Measurements from ENCODE around the gene ACAA2. TPM values are rescaled to one million over a fixed set of nuclear protein-coding genes. Genes with fewer than 3 reads are reported as not detected.

The ACAA2 gene
- total RNA-seq, 2 experiments from 2014 or later, result 5.7 to 6.2 TPM

DNA sequence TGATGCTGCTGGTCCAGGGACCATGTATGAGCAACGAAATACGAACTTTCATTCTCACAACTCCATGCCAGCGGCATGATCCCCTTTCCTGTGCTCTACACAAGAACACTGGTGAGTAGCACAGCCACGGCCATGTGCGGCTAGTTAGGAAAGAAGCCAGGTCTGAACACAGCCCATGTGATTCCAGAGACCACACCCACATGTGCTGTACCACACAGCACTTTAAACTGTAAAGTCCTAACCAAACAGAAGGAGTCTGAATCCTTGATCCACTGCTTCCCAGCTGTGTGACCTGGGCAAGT, 33.0 kb upstream of the ACAA2 start:
- Histone ChIP-seq H3K4me3 (ENCODE audit: low read length) (no peak overlapping the region), H3K9me3 (ENCODE audit: control insufficient read depth in 1 of 2, insufficient read depth in 1 of 2, low read length in 2 of 2) (no peaks in the 10 kb centered on the region), H3K27me3 (ENCODE audit: control insufficient read depth in 1 of 2, insufficient read depth in 2 of 2, low read length in 2 of 2) (no peaks in the 10 kb centered on the region), H3K36me3 (ENCODE audit: insufficient read depth, low read length) (no peaks in the 10 kb centered on the region), H3K4me1 (ENCODE audit: insufficient read depth, low read length) (no peaks in the 10 kb centered on the region), H3K27ac (ENCODE audit: low read depth in 1 of 2, low read length in 2 of 2) (no peak overlapping the region)
- TF ChIP-seq, protein P1, sequence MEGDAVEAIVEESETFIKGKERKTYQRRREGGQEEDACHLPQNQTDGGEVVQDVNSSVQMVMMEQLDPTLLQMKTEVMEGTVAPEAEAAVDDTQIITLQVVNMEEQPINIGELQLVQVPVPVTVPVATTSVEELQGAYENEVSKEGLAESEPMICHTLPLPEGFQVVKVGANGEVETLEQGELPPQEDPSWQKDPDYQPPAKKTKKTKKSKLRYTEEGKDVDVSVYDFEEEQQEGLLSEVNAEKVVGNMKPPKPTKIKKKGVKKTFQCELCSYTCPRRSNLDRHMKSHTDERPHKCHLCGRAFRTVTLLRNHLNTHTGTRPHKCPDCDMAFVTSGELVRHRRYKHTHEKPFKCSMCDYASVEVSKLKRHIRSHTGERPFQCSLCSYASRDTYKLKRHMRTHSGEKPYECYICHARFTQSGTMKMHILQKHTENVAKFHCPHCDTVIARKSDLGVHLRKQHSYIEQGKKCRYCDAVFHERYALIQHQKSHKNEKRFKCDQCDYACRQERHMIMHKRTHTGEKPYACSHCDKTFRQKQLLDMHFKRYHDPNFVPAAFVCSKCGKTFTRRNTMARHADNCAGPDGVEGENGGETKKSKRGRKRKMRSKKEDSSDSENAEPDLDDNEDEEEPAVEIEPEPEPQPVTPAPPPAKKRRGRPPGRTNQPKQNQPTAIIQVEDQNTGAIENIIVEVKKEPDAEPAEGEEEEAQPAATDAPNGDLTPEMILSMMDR (IDR thresholded peaks at IDR 0.05), result no peak
- ChIA-PET CTCF (no interaction called here), POLR2A (no interaction called here)
- Mint-ChIP-seq H3K9me3 (no peaks in the 10 kb centered on the region), H3K27ac (no peak overlapping the region), H3K36me3 (ENCODE audit: low read depth) (no peaks in the 10 kb centered on the region), H3K27me3 (peaks cover 24% of the 10 kb centered on the region), H3K4me3 (no peak overlapping the region), H3K4me1 (ENCODE audit: low read depth) (no peaks in the 10 kb centered on the region)
- DNase-seq (no peak), ATAC-seq (ENCODE audit: poor library complexity) (no peak)
- intact Hi-C loops (cut with DNase I, micrococcal nuclease), result no loop called here

DNA sequence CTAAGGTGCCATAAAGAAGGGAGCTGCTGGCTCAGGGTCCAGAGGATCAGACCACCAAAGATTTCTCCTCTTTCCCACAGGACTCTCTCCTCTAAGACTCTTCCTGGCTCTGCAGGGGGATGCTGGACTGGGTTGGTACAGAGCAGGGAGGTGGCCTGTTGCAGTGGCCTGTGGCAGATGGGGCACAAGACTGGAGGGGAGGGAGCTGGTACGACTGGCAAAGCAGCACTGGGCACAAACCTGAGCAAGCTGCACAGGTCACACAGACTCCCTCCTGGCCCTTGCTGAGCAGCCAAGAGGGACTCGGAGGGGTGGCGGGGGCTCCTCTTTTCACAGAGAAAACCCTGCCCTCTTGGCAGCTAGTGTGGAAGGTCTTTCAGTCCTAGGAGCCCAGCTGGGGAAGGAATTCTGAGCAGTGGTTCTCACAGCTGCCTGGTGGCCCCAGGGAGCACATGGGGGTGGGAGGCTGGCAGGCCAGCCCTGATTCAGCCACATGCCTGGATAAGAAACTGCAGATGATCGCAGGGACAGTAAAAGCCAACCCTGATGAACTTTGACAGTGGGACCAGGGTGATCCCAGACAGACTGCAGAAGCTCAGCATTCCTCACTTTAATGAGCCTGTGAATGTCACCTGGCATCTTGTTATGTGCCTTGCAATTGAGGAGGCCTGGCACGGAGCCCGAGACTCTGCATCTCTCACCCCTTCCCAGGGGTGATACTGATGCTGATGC, 32.5 kb upstream of the ACAA2 start:
- Mint-ChIP-seq H3K36me3 (ENCODE audit: low read depth) (no peaks in the 10 kb centered on the region), H3K4me1 (ENCODE audit: low read depth) (no peaks in the 10 kb centered on the region), H3K27me3 (peaks cover 24% of the 10 kb centered on the region), H3K4me3 (no peak overlapping the region), H3K27ac (no peak overlapping the region), H3K9me3 (no peaks in the 10 kb centered on the region)
- H3K27ac ChIP-seq (ENCODE audit: low read depth in 1 of 2, low read length in 2 of 2), result no peak overlapping the region
- ATAC-seq (ENCODE audit: poor library complexity), result no peak
- no peaks in the 10 kb centered on the region for H3K9me3 ChIP-seq (ENCODE audit: control insufficient read depth in 1 of 2, insufficient read depth in 1 of 2, low read length in 2 of 2)
- intact Hi-C loops (cut with DNase I, micrococcal nuclease), result no loop called here
- ChIA-PET CTCF (no interaction called here), POLR2A (no interaction called here)
- H3K27me3 ChIP-seq (ENCODE audit: control insufficient read depth in 1 of 2, insufficient read depth in 2 of 2, low read length in 2 of 2), result no peaks in the 10 kb centered on the region
- TF ChIP-seq, protein P1 (IDR thresholded peaks at IDR 0.05), result no peak
- H3K36me3 ChIP-seq (ENCODE audit: insufficient read depth, low read length), result no peaks in the 10 kb centered on the region
- no peak for DNase-seq
- no peaks in the 10 kb centered on the region for H3K4me1 ChIP-seq (ENCODE audit: insufficient read depth, low read length)
- no peak overlapping the region for H3K4me3 ChIP-seq (ENCODE audit: low read length)

DNA sequence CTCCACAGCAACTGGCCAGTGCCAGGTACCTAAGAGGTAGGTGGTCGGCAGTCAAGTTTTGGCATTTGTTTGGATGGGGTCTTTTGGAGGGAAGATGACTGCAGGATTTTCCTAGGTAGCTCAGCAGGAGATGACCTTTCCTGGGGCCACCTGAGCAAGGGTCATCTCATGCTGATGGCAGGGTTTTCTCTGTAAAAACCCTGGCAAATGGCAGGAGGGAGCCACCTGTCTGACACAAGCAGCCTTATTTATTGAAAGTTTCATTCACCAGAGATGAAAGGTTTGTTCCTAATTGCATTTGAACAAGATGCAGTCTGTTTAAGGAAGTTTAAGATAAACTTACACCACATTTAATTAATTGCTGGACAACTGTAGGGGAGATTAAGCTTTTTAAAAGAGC, 31.6 kb upstream of the ACAA2 start:
- no peak overlapping the region for H3K27ac Mint-ChIP-seq
- Histone ChIP-seq H3K36me3 (ENCODE audit: insufficient read depth, low read length) (no peaks in the 10 kb centered on the region), H3K9me3 (ENCODE audit: control insufficient read depth in 1 of 2, insufficient read depth in 1 of 2, low read length in 2 of 2) (no peaks in the 10 kb centered on the region), H3K27ac (ENCODE audit: low read depth in 1 of 2, low read length in 2 of 2) (no peak overlapping the region), H3K4me1 (ENCODE audit: insufficient read depth, low read length) (no peaks in the 10 kb centered on the region), H3K4me3 (ENCODE audit: low read length) (no peak overlapping the region), H3K27me3 (ENCODE audit: control insufficient read depth in 1 of 2, insufficient read depth in 2 of 2, low read length in 2 of 2) (no peaks in the 10 kb centered on the region)
- DNase-seq (no peak), ATAC-seq (ENCODE audit: poor library complexity) (no peak)
- no peaks in the 10 kb centered on the region for H3K4me1 Mint-ChIP-seq (ENCODE audit: low read depth)
- no peaks in the 10 kb centered on the region for H3K36me3 Mint-ChIP-seq (ENCODE audit: low read depth)
- POLR2A ChIA-PET, result no interaction called here
- CTCF ChIA-PET, result no interaction called here
- H3K27me3 Mint-ChIP-seq, result peaks cover 24% of the 10 kb centered on the region
- intact Hi-C loops (cut with DNase I, micrococcal nuclease), result loop anchor here in 1 of 2 experiments (5.0 kb wide), 1 partner anchor 48 kb away; no protein-coding TSS in a partner anchor
- H3K4me3 Mint-ChIP-seq, result no peak overlapping the region
- TF ChIP-seq, protein P1 (IDR thresholded peaks at IDR 0.05), result no peak
- no peaks in the 10 kb centered on the region for H3K9me3 Mint-ChIP-seq
